Liver (tissue), 9 donors: Measurements from ENCODE around the gene OR2J1. TPM values are rescaled to one million over a fixed set of nuclear protein-coding genes. Genes with fewer than 3 reads are reported as not detected.
"Not testable (repeated sequence)": the region's sequence is repeated elsewhere in the genome, so short reads cannot be mapped to it uniquely, and the experiment has no call there.

Experiments
- DNase-seq: peaks from one replicate; pipeline ENCODE4 v3.0.0-alpha.2; 2017; ENCODE audit warnings: low spot score
- H3K27ac ChIP-seq, 2 donors: one replicate each; pipeline ENCODE4 v1.7.0; 2013; ENCODE audit warnings: inconsistent platforms in 2 of 2, low read length in 2 of 2, control low read depth in 1 of 2, low read depth in 1 of 2, mild to moderate bottlenecking in 1 of 2
- H3K27me3 ChIP-seq, 4 donors: one replicate each; pipeline versions ENCODE4 v1.6.1 to v1.7.0; 2013; ENCODE audit warnings: low read length in 3 of 4, inconsistent platforms in 1 of 4, mild to moderate bottlenecking in 1 of 4, moderate library complexity in 1 of 4; ENCODE audit not compliant: control insufficient read depth in 4 of 4, insufficient read depth in 4 of 4
- H3K36me3 ChIP-seq, 4 donors: one replicate each; pipeline versions ENCODE4 v1.6.1 to v1.7.0; 2013; ENCODE audit warnings: low read length in 3 of 4, mild to moderate bottlenecking in 3 of 4, low read depth in 1 of 4, moderate library complexity in 1 of 4; ENCODE audit not compliant: control insufficient read depth in 4 of 4, insufficient read depth in 3 of 4
- H3K4me1 ChIP-seq, 4 donors: one replicate each; pipeline versions ENCODE4 v1.6.1 to v1.7.0; 2013; ENCODE audit warnings: low read length in 3 of 4, mild to moderate bottlenecking in 3 of 4, moderate library complexity in 1 of 4; ENCODE audit not compliant: control insufficient read depth in 4 of 4, insufficient read depth in 4 of 4
- H3K4me3 ChIP-seq, 3 donors: one replicate each; pipeline versions ENCODE4 v1.6.1 to v1.7.0; 2013; ENCODE audit warnings: low read length in 3 of 3, control low read depth in 1 of 3, low read depth in 1 of 3, mild to moderate bottlenecking in 1 of 3
- H3K9ac ChIP-seq, 2 donors: one replicate each; pipeline ENCODE4 v1.7.0; 2013; ENCODE audit warnings: low read length in 2 of 2, mild to moderate bottlenecking in 2 of 2, moderate library complexity in 2 of 2, control low read depth in 1 of 2, low read depth in 1 of 2
- H3K9me3 ChIP-seq, 4 donors: one replicate each; pipeline versions ENCODE4 v1.6.1 to v1.7.0; 2013; ENCODE audit warnings: low read length in 3 of 4; ENCODE audit not compliant: control insufficient read depth in 4 of 4
- FOXA1 ChIP-seq: IDR thresholded peaks from 2 replicates; pipeline ENCODE4 v1.6.1; 2016; ENCODE audit warnings: antibody characterized with exemption
- FOXA2 ChIP-seq: IDR thresholded peaks from 2 replicates; pipeline ENCODE4 v1.6.1; 2016; ENCODE audit warnings: antibody characterized with exemption
- GABPA ChIP-seq, 2 donors: IDR thresholded peaks in 1 of 2; conservative IDR thresholded peaks in 1 of 2; 2 replicates each; pipeline ENCODE4 v1.6.1; 2016; ENCODE audit warnings: antibody characterized with exemption in 2 of 2, mild to moderate bottlenecking in 1 of 2, moderate library complexity in 1 of 2
- HNF4A ChIP-seq, 2 donors: conservative IDR thresholded peaks; 2 replicates each; pipeline ENCODE4 v1.6.1; 2016; ENCODE audit warnings: antibody characterized with exemption in 2 of 2, mild to moderate bottlenecking in 2 of 2
- JUND ChIP-seq, 2 donors: IDR thresholded peaks; 2 replicates each; pipeline ENCODE4 v1.6.1; 2016; ENCODE audit warnings: antibody characterized with exemption in 2 of 2
- MAX ChIP-seq: IDR thresholded peaks from 2 replicates; pipeline ENCODE4 v1.6.1; 2016; ENCODE audit warnings: antibody characterized with exemption
- RAD21 ChIP-seq, 2 donors: IDR thresholded peaks; 2 replicates each; pipeline ENCODE4 v1.6.1; 2016; ENCODE audit warnings: antibody characterized with exemption in 2 of 2, mild to moderate bottlenecking in 2 of 2
- RXRA ChIP-seq, 2 donors: IDR thresholded peaks; 2 replicates each; pipeline ENCODE4 v1.6.1; 2017 to 2018; ENCODE audit warnings: antibody characterized with exemption in 2 of 2, mild to moderate bottlenecking in 1 of 2
- SP1 ChIP-seq: IDR thresholded peaks from 2 replicates; pipeline ENCODE4 v1.6.1; 2018; ENCODE audit warnings: antibody characterized with exemption, mild to moderate bottlenecking
- TAF1 ChIP-seq: conservative IDR thresholded peaks from 2 replicates; pipeline ENCODE4 v1.6.1; 2016; ENCODE audit warnings: antibody characterized with exemption, mild to moderate bottlenecking
- YY1 ChIP-seq: IDR thresholded peaks from 2 replicates; pipeline ENCODE4 v1.6.1; 2016; ENCODE audit warnings: antibody characterized with exemption, mild to moderate bottlenecking
- WGBS: extraction: QIAGEN DNeasy Blood & Tissue Kit; methylation state at CpG from one replicate; pipeline ENCODE4 v1.1.7; 2013; 5-methylcytosine and 5-hydroxymethylcytosine counted together
- polyA plus RNA-seq, 2 donors: library from polyadenylated mRNA; stranded (reverse) in 1 of 2; unstranded in 1 of 2; fragments of 200-250 nt in 1 of 2; fragments of >200 nt in 1 of 2; fragmentation: Nextera tagmentation in 1 of 2; extraction: Ambion mirVana in 1 of 2; gene quantifications; one replicate each; pipeline versions ENCODE4 v1.2.1 to v1.2.3, GENCODE V29; 2013 to 2015
- total RNA-seq, 2 donors: library from RNA; depleted of rRNA; stranded (reverse); fragments of >200 nt; gene quantifications; one replicate each; pipeline ENCODE4 v1.2.3, GENCODE V29; 2014
- TF ChIP-seq, protein P1 (sequence below): fragments of 150-350 bp; IDR thresholded peaks from 2 replicates; pipeline ENCODE4 v1.5.1; 2017; ENCODE audit warnings: improper control_type of control experiment, low read depth, low read length; ENCODE audit not compliant: missing input control
- donor health status: healthy.
- donor health status: healthy.
- donor health status: healthy.
- donor health status: healthy.
- donor health status: healthy.

Gene OR2J1
- total and polyA plus RNA-seq, 4 donors, result not detected

DNA sequence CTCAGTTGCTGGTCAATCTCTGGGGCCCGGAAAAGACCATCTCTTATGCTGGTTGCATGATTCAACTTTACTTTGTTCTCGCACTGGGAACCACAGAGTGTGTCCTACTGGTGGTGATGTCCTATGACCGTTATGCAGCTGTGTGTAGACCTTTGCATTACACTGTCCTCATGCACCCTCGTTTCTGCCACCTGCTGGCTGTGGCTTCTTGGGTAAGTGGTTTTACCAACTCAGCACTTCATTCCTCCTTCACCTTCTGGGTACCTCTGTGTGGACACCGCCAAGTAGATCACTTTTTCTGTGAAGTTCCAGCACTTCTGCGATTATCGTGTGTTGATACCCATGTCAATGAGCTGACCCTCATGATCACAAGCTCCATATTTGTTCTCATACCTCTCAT lies 12.8 kb downstream of the OR2J1 start:
- H3K9me3 ChIP-seq, result no peaks in the 10 kb centered on the region
- no peak overlapping the region for H3K4me3 ChIP-seq
- no peaks in the 10 kb centered on the region for H3K36me3 ChIP-seq
- WGBS, result 65% methylated on average over 7 of the region's 7 CpGs
- no peaks in the 10 kb centered on the region for H3K4me1 ChIP-seq
- no peak for DNase-seq
- no peak overlapping the region for H3K27ac ChIP-seq
- TF ChIP-seq GABPA (IDR thresholded peaks at IDR 0.05 in 1 of 2, conservative IDR thresholded peaks at IDR 0.05 in 1 of 2) (no peak), RXRA (IDR thresholded peaks at IDR 0.05) (no peak), HNF4A (conservative IDR thresholded peaks at IDR 0.05) (no peak), YY1 (no peak), FOXA2 (no peak), TAF1 (no peak), FOXA1 (no peak), MAX (no peak)
- TF ChIP-seq, protein P1, sequence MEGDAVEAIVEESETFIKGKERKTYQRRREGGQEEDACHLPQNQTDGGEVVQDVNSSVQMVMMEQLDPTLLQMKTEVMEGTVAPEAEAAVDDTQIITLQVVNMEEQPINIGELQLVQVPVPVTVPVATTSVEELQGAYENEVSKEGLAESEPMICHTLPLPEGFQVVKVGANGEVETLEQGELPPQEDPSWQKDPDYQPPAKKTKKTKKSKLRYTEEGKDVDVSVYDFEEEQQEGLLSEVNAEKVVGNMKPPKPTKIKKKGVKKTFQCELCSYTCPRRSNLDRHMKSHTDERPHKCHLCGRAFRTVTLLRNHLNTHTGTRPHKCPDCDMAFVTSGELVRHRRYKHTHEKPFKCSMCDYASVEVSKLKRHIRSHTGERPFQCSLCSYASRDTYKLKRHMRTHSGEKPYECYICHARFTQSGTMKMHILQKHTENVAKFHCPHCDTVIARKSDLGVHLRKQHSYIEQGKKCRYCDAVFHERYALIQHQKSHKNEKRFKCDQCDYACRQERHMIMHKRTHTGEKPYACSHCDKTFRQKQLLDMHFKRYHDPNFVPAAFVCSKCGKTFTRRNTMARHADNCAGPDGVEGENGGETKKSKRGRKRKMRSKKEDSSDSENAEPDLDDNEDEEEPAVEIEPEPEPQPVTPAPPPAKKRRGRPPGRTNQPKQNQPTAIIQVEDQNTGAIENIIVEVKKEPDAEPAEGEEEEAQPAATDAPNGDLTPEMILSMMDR, result no peak
- H3K9ac ChIP-seq, result no peak overlapping the region
- peaks cover 0 to 5% (median 0%) of the 10 kb centered on the region in 4 donors for H3K27me3 ChIP-seq

DNA sequence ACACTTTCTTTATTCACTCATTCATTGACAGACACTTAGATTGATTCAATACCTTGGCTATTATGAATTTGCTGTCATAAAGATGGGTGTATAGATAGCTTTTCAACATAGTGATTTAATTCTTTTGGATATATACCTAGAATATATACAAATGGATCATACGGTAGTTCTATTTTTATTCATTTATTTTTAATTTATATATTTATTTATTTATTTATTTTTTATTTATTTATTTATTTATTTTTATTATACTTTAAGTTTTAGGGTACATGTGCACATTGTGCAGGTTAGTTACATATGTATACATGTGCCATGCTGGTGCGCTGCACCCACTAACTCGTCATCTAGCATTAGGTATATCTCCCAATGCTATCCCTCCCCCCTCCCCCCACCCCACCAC lies 15.7 kb downstream of the OR2J1 start:
- not testable (repeated sequence) for H3K9ac ChIP-seq, H3K27ac ChIP-seq, H3K4me1 ChIP-seq, H3K36me3 ChIP-seq, H3K9me3 ChIP-seq, H3K4me3 ChIP-seq, DNase-seq, H3K27me3 ChIP-seq
- 89% methylated on average over 1 of the region's 3 CpGs for WGBS

- Histone ChIP-seq H3K36me3 (no peaks in the 10 kb centered on the region), H3K9ac (no peak overlapping the region), H3K4me1 (no peaks in the 10 kb centered on the region), H3K4me3 (no peak overlapping the region), H3K9me3 (no peaks in the 10 kb centered on the region), H3K27me3 (no peaks in the 10 kb centered on the region), H3K27ac (no peak overlapping the region)
- WGBS, result 75% methylated on average over 15 of the region's 15 CpGs
- no peak for DNase-seq
- TF ChIP-seq MAX (no peak), RAD21 (IDR thresholded peaks at IDR 0.05) (no peak), SP1 (no peak), FOXA1 (no peak), JUND (IDR thresholded peaks at IDR 0.05) (no peak)
Observed at GRCh38 chr6:29129326-29130012, 30.2 kb downstream of the OR2J1 start.
